GM19467 (cell line): Measurements from ENCODE around the gene LZTFL1.

ENCODE experiments used
- ATAC-seq: cut with Tn5 transposase; IDR thresholded peaks from one replicate; pipeline ENCODE4 v1.9.1; 2021; ENCODE audit warnings: mild to moderate bottlenecking, moderate library complexity; ENCODE audit not compliant: unreplicated experiment

LZTFL1 gene

GRCh38 chr3:45814322-45814721 lies 27.6 kb downstream of the LZTFL1 start:
- no peak for ATAC-seq

- ATAC-seq = no peak
Observed at GRCh38 chr3:45807681-45808540, 34.0 kb downstream of the LZTFL1 start.

- ATAC-seq = no peak
Observed at GRCh38 chr3:45807133-45807532, 34.8 kb downstream of the LZTFL1 start.

- ATAC-seq = no peak
Observed at GRCh38 chr3:45806072-45806471, 35.8 kb downstream of the LZTFL1 start.

GRCh38 chr3:45803252-45803935 lies 38.5 kb downstream of the LZTFL1 start:
- no peak for ATAC-seq

- no peak for ATAC-seq
Observed at GRCh38 chr3:45802146-45802545, 39.8 kb downstream of the LZTFL1 start.

- no peak for ATAC-seq
Observed at GRCh38 chr3:45800611-45801010, 41.3 kb downstream of the LZTFL1 start.

- no peak for ATAC-seq
Observed at GRCh38 chr3:45799586-45799985, 42.3 kb downstream of the LZTFL1 start.

GRCh38 chr3:45798034-45798433 lies 43.9 kb downstream of the LZTFL1 start:
- ATAC-seq = no peak

GRCh38 chr3:45796902-45797637 lies 44.8 kb downstream of the LZTFL1 start:
- no peak for ATAC-seq

GRCh38 chr3:45795882-45796765 lies 45.8 kb downstream of the LZTFL1 start, which contains the start of gene SLC6A20:
SLC6A20 (minus strand) TSS chr3:45796536; CDS start chr3:45796419, 117 bp downstream.
- ATAC-seq = no peak

GRCh38 chr3:45795509-45795881 lies 46.4 kb downstream of the LZTFL1 start:
- ATAC-seq = no peak

- ATAC-seq = no peak
Observed at GRCh38 chr3:45794660-45795059, 47.3 kb downstream of the LZTFL1 start.

GRCh38 chr3:45794177-45794560 lies 47.8 kb downstream of the LZTFL1 start:
- no peak for ATAC-seq

GRCh38 chr3:45793482-45794176 lies 48.3 kb downstream of the LZTFL1 start:
- no peak for ATAC-seq

GRCh38 chr3:45792516-45793172 lies 49.3 kb downstream of the LZTFL1 start:
- no peak for ATAC-seq

GRCh38 chr3:45792036-45792435 lies 49.9 kb downstream of the LZTFL1 start:
- ATAC-seq = no peak

GRCh38 chr3:45790596-45790995 lies 51.3 kb downstream of the LZTFL1 start:
- ATAC-seq = no peak

- ATAC-seq = no peak
Observed at GRCh38 chr3:45789235-45789812, 52.6 kb downstream of the LZTFL1 start.
